Stimulated activated CD4-positive, alpha-beta T cell treated with anti-CD3 and anti-CD28 coated beads, TNF-alpha, amount 100 ng/mL, for 4 hours (primary cell): ENCODE measurements around the gene PLXND1.
"Not testable (repeated sequence)": the region's sequence is repeated elsewhere in the genome, so short reads cannot be mapped to it uniquely, and the experiment has no call there.

Experiments
- DNase-seq, 3 experiments: peaks; one replicate each; pipeline ENCODE4 v3.0.0-alpha.2; 2020; ENCODE audit warnings: low read depth in 3 of 3

PLXND1 gene

GRCh38 chr3:129528589-129529100 is 77.8 kb downstream of the PLXND1 start, which contains the start of gene RHO:
Gene RHO, plus strand, starts transcription at chr3:129528639. Its CDS starts 95 bp downstream, at chr3:129528734.
- DNase-seq = no peak

GRCh38 chr3:129527262-129527661 is 79.2 kb downstream of the PLXND1 start:
- DNase-seq = no peak

- no peak for DNase-seq
These were observed 80.2 kb downstream of the PLXND1 start for GRCh38 chr3:129526121-129526900.

GRCh38 chr3:129525341-129525968 is 81.0 kb downstream of the PLXND1 start:
- DNase-seq = no peak

GRCh38 chr3:129524081-129524480 is 82.4 kb downstream of the PLXND1 start:
- DNase-seq = no peak

- no peak for DNase-seq
These were observed 83.5 kb downstream of the PLXND1 start for GRCh38 chr3:129522953-129523352.

- no peak for DNase-seq
These were observed 84.9 kb downstream of the PLXND1 start for GRCh38 chr3:129521611-129522010.

- DNase-seq = no peak
These were observed 85.5 kb downstream of the PLXND1 start for GRCh38 chr3:129520960-129521359.

GRCh38 chr3:129519896-129520715 is 86.4 kb downstream of the PLXND1 start:
- no peak for DNase-seq

- no peak for DNase-seq
These were observed 87.0 kb downstream of the PLXND1 start for GRCh38 chr3:129519449-129519848.

- DNase-seq = no peak
These were observed 87.9 kb downstream of the PLXND1 start for GRCh38 chr3:129518581-129518980.

- DNase-seq = no peak
These were observed 88.4 kb downstream of the PLXND1 start for GRCh38 chr3:129518038-129518561.

- no peak for DNase-seq
These were observed 89.0 kb downstream of the PLXND1 start for GRCh38 chr3:129517516-129517915.

GRCh38 chr3:129515821-129516432 is 90.5 kb downstream of the PLXND1 start:
- DNase-seq = not testable (repeated sequence)

GRCh38 chr3:129515108-129515820 is 91.2 kb downstream of the PLXND1 start:
- DNase-seq = not testable (repeated sequence)

- DNase-seq = no peak
These were observed 91.9 kb downstream of the PLXND1 start for GRCh38 chr3:129514563-129514962.

- DNase-seq = no peak
These were observed 92.4 kb downstream of the PLXND1 start for GRCh38 chr3:129514110-129514509.

GRCh38 chr3:129513705-129514104 is 92.8 kb downstream of the PLXND1 start:
- no peak for DNase-seq

- no peak for DNase-seq
These were observed 93.9 kb downstream of the PLXND1 start for GRCh38 chr3:129512595-129512994.

GRCh38 chr3:129507181-129507831 is 99.2 kb downstream of the PLXND1 start:
- no peak for DNase-seq
